ENCODE measurements around the gene KRT10. TPM values are rescaled to one million over a fixed set of nuclear protein-coding genes. Genes with fewer than 3 reads are reported as not detected.

Gene KRT10
- total RNA-seq, 1 experiment from 2014 or later, result 24.8 TPM

DNA sequence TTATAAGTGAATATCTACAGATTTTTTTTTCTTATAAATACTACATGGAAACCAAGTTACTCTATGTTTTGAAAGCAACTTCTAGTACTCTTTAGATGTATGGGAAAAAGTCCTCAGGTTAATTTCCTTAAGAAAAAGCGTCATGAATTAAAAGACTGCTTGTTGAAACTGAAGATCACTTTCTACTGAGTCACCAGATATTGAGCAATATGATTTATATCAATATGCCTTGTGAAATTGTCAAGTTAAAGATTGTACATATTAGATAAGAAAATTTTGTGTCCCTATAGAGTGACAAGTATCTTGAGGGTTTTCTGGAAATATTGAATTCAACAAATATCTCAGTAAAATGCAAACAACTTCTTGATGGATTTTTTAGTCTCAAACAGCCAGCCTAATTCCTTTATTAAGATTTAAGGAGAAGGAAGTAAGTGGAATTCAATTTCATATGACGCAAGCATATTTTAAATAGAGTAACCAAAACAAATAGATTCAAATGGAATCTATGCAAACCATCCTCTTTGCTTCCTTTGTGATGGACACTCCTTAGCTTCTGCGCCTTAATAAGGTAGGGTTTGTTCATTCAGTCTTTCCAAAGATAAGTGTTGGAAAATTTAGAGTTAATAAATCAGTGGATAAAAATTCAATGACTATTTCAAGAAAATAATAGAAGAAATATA lies 28.0 kb upstream of the KRT10 start:
- BruUV-seq (replicated peaks), result no TSS peak
- intact Hi-C loops (cut with micrococcal nuclease), result loop anchor here (10.0 kb wide), 1 partner anchor 814 kb away; no protein-coding TSS in a partner anchor
- Histone ChIP-seq H3K9ac (ENCODE audit: low read length) (peak overlapping the region; percentile 9; the same call in 1 of the 2 replicates), H4K20me1 (ENCODE audit: low read length) (no peaks in the 10 kb centered on the region), H3K9me3 (ENCODE audit: low read length) (no peaks in the 10 kb centered on the region), H3K36me3 (ENCODE audit: low read depth, low read length) (no peaks in the 10 kb centered on the region), H3K4me1 (ENCODE audit: insufficient read depth, low read length) (peaks cover 41% of the 10 kb centered on the region), H3K27ac (ENCODE audit: low read length) (peak overlapping the region; percentile 62), H3F3A (ENCODE audit: low read length, unreplicated experiment) (no peaks in the 10 kb centered on the region), H3K9me2 (replicated peaks; ENCODE audit: low read length) (no peaks in the 10 kb centered on the region), H3K4me3 (ENCODE audit: low read length) (no peak overlapping the region), H3K79me2 (ENCODE audit: low read length) (no peaks in the 10 kb centered on the region), H3K27me3 (ENCODE audit: low read length) (no peaks in the 10 kb centered on the region), H3K4me2 (ENCODE audit: low read length) (0 out of 2 replicates have a peak overlapping the region, but pooled peaks have one; percentile 21), H2AFZ (ENCODE audit: low read length) (no peak overlapping the region)
- POLR2A ChIA-PET (ENCODE audit: unreplicated experiment), result no interaction called here
- DNase-seq, result peak; percentile 51
- no peak for TF ChIP-seq CTCF (conservative IDR thresholded peaks at IDR 0.05; ENCODE audit: low read depth, low read length)
- TF ChIP-seq EZH2 (IDR thresholded peaks at IDR 0.05; ENCODE audit: low read length, unreplicated experiment), result no peak
- no peak for TF ChIP-seq EZH2phosphoT487 (IDR thresholded peaks at IDR 0.05; ENCODE audit: borderline replicate concordance, low read length)
- CTCF ChIA-PET, result no interaction called here
- no peak for ATAC-seq

DNA sequence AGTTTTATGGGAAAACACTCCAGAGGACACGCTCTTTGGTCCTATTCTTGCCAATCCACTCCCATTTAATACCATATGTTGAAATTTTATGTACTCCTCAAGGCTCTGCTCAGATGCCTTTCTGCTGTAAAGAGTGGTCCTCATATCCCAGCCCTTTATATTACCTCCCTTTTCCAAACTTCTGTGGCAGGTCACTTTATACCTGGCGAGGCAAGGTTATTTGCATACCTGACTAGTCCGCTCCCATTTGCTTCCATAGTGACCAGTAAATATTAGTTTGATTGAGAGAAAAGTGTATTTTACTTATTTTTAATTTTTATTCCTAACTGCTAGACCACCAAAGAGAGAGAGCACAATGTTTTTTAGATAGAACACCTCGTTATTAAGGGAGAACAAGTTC lies 27.3 kb upstream of the KRT10 start:
- peak overlapping the region; percentile 62 for H3K27ac ChIP-seq (ENCODE audit: low read length)
- DNase-seq (no peak), ATAC-seq (no peak)
- no peaks in the 10 kb centered on the region for H3K27me3 ChIP-seq (ENCODE audit: low read length)
- POLR2A ChIA-PET (ENCODE audit: unreplicated experiment), result no interaction called here
- H3K79me2 ChIP-seq (ENCODE audit: low read length), result no peaks in the 10 kb centered on the region
- no peak overlapping the region for H3K4me3 ChIP-seq (ENCODE audit: low read length)
- no peaks in the 10 kb centered on the region for H4K20me1 ChIP-seq (ENCODE audit: low read length)
- H3K9me2 ChIP-seq (replicated peaks; ENCODE audit: low read length), result no peaks in the 10 kb centered on the region
- no peaks in the 10 kb centered on the region for H3F3A ChIP-seq (ENCODE audit: low read length, unreplicated experiment)
- no peaks in the 10 kb centered on the region for H3K36me3 ChIP-seq (ENCODE audit: low read depth, low read length)
- intact Hi-C loops (cut with micrococcal nuclease), result loop anchor here (10.0 kb wide), 1 partner anchor 815 kb away; no protein-coding TSS in a partner anchor
- peaks cover 40% of the 10 kb centered on the region for H3K4me1 ChIP-seq (ENCODE audit: insufficient read depth, low read length)
- H2AFZ ChIP-seq (ENCODE audit: low read length), result no peak overlapping the region
- no peaks in the 10 kb centered on the region for H3K9me3 ChIP-seq (ENCODE audit: low read length)
- BruUV-seq (replicated peaks), result no TSS peak
- H3K4me2 ChIP-seq (ENCODE audit: low read length), result 0 out of 2 replicates have a peak overlapping the region, but pooled peaks have one; percentile 18
- peak overlapping the region; percentile 9; the same call in 1 of the 2 replicates for H3K9ac ChIP-seq (ENCODE audit: low read length)
- TF ChIP-seq EZH2phosphoT487 (IDR thresholded peaks at IDR 0.05; ENCODE audit: borderline replicate concordance, low read length) (no peak), EZH2 (IDR thresholded peaks at IDR 0.05; ENCODE audit: low read length, unreplicated experiment) (no peak), CTCF (conservative IDR thresholded peaks at IDR 0.05; ENCODE audit: low read depth, low read length) (no peak)
- CTCF ChIA-PET, result no interaction called here

GRCh38 chr17:40848583-40849235 lies 26.3 kb upstream of the KRT10 start:
- ATAC-seq (no peak), DNase-seq (no peak)
- H3K27me3 ChIP-seq (ENCODE audit: low read length), result no peaks in the 10 kb centered on the region
- H3K36me3 ChIP-seq (ENCODE audit: low read depth, low read length), result no peaks in the 10 kb centered on the region
- TF ChIP-seq EZH2 (IDR thresholded peaks at IDR 0.05; ENCODE audit: low read length, unreplicated experiment) (no peak), EZH2phosphoT487 (IDR thresholded peaks at IDR 0.05; ENCODE audit: borderline replicate concordance, low read length) (no peak), CTCF (conservative IDR thresholded peaks at IDR 0.05; ENCODE audit: low read depth, low read length) (no peak)
- no TSS peak for BruUV-seq (replicated peaks)
- no peak overlapping the region for H2AFZ ChIP-seq (ENCODE audit: low read length)
- no peaks in the 10 kb centered on the region for H3K79me2 ChIP-seq (ENCODE audit: low read length)
- H3K9me2 ChIP-seq (replicated peaks; ENCODE audit: low read length), result no peaks in the 10 kb centered on the region
- H3F3A ChIP-seq (ENCODE audit: low read length, unreplicated experiment), result no peaks in the 10 kb centered on the region
- H3K9me3 ChIP-seq (ENCODE audit: low read length), result no peaks in the 10 kb centered on the region
- H3K9ac ChIP-seq (ENCODE audit: low read length), result no peak overlapping the region
- H3K4me2 ChIP-seq (ENCODE audit: low read length), result no peak overlapping the region
- H4K20me1 ChIP-seq (ENCODE audit: low read length), result no peaks in the 10 kb centered on the region
- H3K27ac ChIP-seq (ENCODE audit: low read length), result no peak overlapping the region
- peaks cover 31% of the 10 kb centered on the region for H3K4me1 ChIP-seq (ENCODE audit: insufficient read depth, low read length)
- H3K4me3 ChIP-seq (ENCODE audit: low read length), result no peak overlapping the region
- intact Hi-C loops (cut with micrococcal nuclease), result no loop called here
- ChIA-PET CTCF (interaction anchor here (0.5 kb wide), 1 partner anchor 30 kb away, joined by 3 read pairs; no protein-coding TSS in a partner anchor), POLR2A (ENCODE audit: unreplicated experiment) (no interaction called here)
